Fibroblast of skin of abdomen (primary cell): ENCODE data around the gene NTSR1.

ENCODE experiments used
- DNase-seq: peaks from one replicate; pipeline ENCODE4 v3.0.0-alpha.2; 2013

The NTSR1 gene

GRCh38 chr20:62791301-62792181, 82.9 kb downstream of the NTSR1 start:
- DNase-seq: peak; percentile 88

- peak; percentile 73 for DNase-seq
Measured at GRCh38 chr20:62792182-62792939, 83.7 kb downstream of the NTSR1 start.

GRCh38 chr20:62792940-62793756, 84.5 kb downstream of the NTSR1 start:
- DNase-seq: no peak

GRCh38 chr20:62793757-62794006, 85.0 kb downstream of the NTSR1 start:
- DNase-seq: no peak

DNA sequence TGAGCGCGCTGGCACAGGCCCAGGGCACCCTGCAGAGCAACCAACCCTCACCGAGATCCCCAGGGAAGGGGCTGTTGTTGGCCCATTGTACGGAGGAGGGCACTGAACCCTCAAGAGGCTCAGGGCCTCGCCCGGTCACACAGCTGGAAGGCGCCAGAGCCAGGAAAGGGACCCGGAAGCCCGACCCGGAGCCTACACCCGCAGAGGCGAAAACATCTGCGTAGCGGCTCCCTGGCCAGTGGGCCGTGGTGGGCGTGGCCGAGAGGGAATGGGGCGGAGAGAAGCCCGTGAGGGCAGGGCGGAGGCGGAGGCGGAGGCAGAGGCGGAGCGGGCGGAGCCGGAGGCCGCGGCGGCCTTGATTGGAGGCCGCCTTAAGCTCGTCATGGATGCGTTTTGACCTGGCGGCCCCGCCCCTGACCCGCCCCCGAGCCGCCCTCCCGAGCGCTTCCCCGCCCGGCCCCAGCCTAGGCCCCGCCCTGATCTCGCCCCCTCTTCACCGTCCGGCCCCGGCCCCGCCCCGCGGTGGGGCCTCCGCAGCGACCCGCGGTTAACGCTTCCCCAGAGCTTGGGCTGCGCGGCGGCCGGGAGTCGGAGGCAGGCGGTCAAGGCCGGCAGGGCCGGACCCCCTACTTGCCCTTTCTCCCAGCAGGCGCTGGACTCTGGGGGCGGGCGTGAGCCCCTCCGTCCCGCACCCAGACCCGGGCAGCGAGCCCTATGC, 85.5 kb downstream of the NTSR1 start:
- DNase-seq: peak; percentile 96

GRCh38 chr20:62795023-62795761, 86.6 kb downstream of the NTSR1 start:
- DNase-seq: peak; percentile 45

- DNase-seq: no peak
Measured at GRCh38 chr20:62796699-62797491, 88.3 kb downstream of the NTSR1 start.

DNA sequence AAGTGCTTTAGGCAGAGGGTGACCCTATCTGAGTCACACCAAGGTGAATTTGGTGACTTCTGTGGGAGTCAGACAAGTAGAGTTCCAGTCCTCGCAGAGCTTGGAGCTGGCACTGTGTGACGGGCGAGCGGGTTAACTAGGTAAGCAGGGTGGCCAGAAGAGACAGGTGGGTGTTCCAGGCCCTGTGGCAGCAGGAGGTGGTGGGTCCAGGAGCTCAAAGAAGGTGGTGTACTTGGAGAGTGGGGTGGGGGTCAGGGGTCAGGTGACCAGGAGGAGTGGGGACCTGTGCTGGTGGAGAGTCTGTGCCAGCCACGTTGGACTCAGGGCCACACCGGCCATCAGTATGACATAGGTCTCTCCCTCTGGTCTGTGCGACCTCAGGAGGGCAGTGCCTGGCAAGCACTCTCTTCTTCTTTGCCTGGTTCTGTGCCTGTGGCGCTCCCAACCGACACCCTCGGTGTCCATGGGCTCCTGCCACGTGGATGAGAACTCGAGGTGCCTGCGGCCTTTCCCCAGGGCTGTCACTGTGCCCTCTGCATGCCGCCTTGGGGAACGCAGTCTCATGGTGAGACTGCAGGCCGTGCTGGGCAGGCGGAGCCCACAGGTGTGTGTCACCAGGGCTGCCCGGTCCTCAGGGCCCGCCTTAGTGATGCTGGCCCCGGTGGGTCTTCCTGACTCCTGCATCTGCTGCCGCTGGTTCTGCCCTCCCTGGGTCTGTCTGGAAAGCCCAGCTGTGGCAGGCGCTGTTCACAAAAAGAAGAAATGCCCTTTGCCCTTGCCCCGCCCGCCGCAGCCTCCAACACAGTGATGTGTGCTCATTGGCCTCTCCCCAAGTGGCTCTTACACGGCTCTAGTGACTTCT, 89.3 kb downstream of the NTSR1 start:
- no peak for DNase-seq

- DNase-seq: no peak
Measured at GRCh38 chr20:62799036-62799435, 90.4 kb downstream of the NTSR1 start.

- no peak for DNase-seq
Measured at GRCh38 chr20:62799459-62799858, 90.8 kb downstream of the NTSR1 start.

- DNase-seq: no peak
Measured at GRCh38 chr20:62799873-62800272, 91.2 kb downstream of the NTSR1 start.

GRCh38 chr20:62800314-62801259, 92.0 kb downstream of the NTSR1 start:
- no peak for DNase-seq

DNA sequence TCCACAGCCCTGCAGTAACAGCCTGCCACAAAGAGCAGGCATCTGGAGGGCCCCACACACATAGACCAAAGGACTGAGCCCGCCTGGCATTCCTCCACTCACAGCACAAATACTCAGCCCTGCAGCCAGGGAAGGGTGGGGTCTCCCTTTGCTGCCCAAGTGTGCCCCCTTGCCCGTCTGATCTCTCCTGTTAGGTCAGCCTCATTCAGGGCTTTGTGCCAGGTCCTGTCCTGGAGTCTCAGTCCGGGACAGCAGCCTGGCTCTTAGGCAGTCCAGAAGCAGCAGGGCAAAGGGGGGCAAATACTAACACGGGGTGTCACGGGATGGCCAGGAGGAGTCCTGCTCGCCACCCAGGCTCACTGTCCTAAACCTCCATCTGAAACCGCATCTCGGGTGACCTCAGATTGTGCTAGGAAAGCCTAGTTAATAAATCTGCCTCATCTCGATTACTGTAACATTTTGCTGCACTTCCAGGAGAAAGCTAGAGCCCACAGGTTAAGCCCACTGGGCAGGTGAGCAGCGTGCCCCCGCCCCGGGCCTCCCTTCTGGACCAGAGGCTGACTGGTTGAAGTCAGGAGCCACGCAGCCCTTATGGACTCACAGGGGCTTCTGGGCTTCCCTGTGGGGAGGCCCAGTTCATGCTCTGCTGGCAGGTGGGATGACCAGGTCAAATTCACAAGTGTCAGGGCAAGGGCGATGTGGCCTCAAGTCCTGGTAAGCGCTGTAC, 92.8 kb downstream of the NTSR1 start:
- DNase-seq: no peak

DNA sequence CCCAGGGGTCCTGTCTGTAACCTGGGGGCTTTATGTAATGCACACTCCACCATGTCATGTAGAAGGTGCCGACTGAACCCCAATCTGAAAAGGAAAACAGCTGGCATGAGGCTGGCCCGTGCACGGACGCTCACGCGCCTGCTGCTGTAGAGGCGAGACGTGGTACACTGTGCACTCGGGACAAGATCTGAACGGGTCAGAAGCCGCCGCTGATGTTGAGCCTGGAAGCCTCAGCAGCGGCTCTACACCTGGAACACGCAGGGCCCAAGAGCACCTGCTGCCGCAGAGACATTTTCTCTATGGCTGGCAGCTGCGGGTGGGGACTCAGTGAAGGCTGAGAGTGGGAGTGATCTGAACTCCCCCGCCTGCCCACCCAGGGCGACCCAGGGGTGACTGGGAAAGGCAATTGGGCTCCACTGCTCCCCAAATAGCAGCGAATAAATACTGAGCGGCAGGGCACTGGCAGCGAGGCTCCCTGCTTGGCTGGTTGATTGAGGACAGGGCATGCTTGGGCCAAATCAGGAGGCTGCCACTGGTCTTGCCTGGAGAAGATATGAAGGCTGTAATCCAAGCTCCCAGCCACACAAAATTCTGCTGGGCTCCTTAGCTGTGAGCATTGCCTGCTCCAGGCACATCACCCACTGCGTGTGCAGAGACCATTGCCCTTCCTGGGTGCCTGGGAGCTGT, 93.5 kb downstream of the NTSR1 start:
- no peak for DNase-seq

DNA sequence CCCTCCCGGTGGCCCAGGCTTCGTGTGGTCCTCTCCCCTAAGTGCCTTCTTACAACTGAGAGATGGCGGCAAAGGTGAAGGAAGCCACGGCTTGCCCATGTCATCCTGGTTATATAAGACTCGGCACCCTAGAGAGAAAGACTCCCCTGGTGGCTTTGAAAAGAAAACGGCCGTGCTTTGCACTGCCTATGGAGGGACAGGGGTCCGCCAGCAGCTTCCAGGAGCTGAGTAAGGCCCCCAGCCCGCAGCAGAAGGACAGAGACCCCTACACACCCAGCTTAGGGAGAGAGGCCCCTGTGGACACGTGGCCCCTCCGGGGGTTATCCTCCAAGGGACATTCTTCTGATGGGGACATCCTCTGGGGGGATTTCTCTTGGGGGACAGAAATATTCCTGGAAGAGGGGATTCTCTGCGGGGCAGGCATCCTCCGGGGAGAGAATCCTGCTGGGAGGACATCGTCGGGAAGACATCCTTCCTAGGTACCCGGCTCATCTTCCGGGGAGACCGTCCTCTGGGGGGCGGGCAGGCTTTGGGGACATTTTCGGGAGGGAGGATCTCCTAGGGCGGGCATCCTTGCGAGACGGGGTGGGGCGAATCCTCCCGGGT, 95.5 kb downstream of the NTSR1 start:
- no peak for DNase-seq

GRCh38 chr20:62804627-62805154, 96.1 kb downstream of the NTSR1 start, which contains the start of gene OGFR:
OGFR (plus strand) TSS chr20:62804835; CDS start chr20:62804860, 25 bp downstream.
- DNase-seq: peak; percentile 65
